ENCODE results near the gene TGFBRAP1. TPM values are rescaled to one million over a fixed set of nuclear protein-coding genes. Genes with fewer than 3 reads are reported as not detected.

TGFBRAP1 gene
- polyA plus RNA-seq, 1 experiment = 7.9 TPM

DNA sequence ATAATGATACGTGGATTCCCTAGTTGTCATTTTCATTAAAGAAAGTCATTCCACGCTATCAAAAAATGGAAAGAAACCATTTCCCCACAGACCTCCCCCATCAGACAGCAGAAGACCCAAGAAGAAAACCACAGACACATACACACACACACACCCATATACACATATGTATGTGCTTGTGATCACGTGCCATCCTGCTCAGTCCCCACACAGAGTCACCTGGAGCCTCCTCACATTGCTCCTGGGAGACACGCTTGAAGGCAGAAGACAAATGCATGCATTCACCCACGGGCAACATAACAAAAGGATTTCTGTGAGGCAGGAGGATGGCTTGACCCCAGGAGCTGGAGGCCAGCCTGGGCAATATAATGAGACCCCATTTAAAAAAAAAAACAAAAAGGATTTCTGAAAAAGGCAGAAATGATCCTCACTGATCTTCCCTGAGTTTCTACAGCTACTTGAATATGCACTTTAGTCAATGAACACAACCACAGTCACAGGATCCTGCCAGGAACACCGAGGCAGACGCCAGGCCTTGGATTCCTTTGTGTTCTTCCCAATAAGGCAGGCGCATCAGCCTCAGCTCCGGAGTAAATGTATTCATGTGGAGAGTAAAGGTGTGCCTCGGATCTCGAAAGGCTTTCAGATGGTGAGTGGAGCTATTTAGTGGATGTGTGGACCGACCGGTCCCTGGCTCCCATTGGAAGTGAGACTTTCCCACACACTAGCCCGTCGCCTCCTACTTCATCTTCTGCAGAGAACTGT is 21.0 kb downstream of the TGFBRAP1 start:
- ChIA-PET CTCF (interaction anchor here (1.1 to 1.5 kb wide), 2 partner anchors 10 to 14 kb away, joined by 3 read pairs; no protein-coding TSS in a partner anchor), POLR2A (no interaction called here)
- TF ChIP-seq, protein P1, sequence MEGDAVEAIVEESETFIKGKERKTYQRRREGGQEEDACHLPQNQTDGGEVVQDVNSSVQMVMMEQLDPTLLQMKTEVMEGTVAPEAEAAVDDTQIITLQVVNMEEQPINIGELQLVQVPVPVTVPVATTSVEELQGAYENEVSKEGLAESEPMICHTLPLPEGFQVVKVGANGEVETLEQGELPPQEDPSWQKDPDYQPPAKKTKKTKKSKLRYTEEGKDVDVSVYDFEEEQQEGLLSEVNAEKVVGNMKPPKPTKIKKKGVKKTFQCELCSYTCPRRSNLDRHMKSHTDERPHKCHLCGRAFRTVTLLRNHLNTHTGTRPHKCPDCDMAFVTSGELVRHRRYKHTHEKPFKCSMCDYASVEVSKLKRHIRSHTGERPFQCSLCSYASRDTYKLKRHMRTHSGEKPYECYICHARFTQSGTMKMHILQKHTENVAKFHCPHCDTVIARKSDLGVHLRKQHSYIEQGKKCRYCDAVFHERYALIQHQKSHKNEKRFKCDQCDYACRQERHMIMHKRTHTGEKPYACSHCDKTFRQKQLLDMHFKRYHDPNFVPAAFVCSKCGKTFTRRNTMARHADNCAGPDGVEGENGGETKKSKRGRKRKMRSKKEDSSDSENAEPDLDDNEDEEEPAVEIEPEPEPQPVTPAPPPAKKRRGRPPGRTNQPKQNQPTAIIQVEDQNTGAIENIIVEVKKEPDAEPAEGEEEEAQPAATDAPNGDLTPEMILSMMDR (IDR thresholded peaks at IDR 0.05; ENCODE audit: low read depth, low read length) = no peak
- no peak overlapping the region for H3K27ac ChIP-seq (ENCODE audit: low read depth, low read length)
- H3K4me3 ChIP-seq (ENCODE audit: low read depth, low read length) = no peak overlapping the region
- H3K9me3 ChIP-seq (ENCODE audit: control insufficient read depth, insufficient read depth, low read length) = no peaks in the 10 kb centered on the region; the same call in 1 of the 2 replicates
- no peaks in the 10 kb centered on the region for H3K27me3 ChIP-seq (ENCODE audit: control insufficient read depth, insufficient read depth, low read length)
- DNase-seq (ENCODE audit: low read depth, low spot score) = no peak

DNA sequence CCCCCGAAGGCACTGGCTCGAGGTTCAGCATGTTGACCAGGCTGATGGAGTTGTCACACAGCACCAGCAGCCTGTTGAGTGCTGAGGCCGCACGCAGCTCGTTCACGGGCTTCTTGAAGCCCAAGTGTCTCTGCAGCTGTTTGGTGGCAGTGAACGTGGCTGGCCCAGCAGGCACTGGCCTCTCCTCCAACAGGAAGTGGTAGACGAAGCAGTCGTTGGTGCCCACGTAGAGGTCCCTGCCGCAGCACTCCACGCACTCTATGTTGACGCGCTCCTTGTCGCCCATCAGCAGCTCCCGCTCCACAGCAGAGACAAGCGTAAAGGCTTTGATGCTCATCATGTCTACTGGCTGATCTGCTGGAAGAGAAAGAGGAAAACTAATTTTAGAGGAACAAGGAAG is 21.6 kb downstream of the TGFBRAP1 start:
- DNase-seq (ENCODE audit: low read depth, low spot score) = no peak
- CTCF ChIA-PET = interaction anchor here (1.5 kb wide), 1 partner anchor 9 kb away, joined by 3 read pairs; no protein-coding TSS in a partner anchor
- POLR2A ChIA-PET = no interaction called here
- Histone ChIP-seq H3K9me3 (ENCODE audit: control insufficient read depth, insufficient read depth, low read length) (no peaks in the 10 kb centered on the region; the same call in 1 of the 2 replicates), H3K4me3 (ENCODE audit: low read depth, low read length) (no peak overlapping the region), H3K27me3 (ENCODE audit: control insufficient read depth, insufficient read depth, low read length) (no peaks in the 10 kb centered on the region), H3K27ac (ENCODE audit: low read depth, low read length) (no peak overlapping the region)
- TF ChIP-seq, protein P1 (IDR thresholded peaks at IDR 0.05; ENCODE audit: low read depth, low read length) = no peak

DNA sequence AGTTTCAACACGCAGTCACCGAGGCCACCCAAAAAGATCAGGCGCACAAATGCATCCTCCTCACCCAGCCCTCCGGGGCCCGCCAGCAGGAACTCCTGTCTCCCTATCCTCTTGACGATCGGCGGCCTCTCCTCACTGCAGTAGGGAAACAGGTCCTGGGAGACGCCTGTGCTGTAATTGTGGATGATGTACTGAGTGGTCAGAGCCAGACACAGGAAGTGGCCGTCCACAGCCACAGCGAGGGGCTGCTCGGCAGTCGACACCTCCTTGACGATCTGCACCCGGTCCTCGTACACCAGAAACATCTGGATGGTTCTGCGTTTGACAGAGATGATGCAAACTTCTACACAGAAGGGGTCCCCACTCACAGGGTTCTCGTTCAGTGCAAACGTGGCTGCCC is 22.0 kb downstream of the TGFBRAP1 start:
- Histone ChIP-seq H3K9me3 (ENCODE audit: control insufficient read depth, insufficient read depth, low read length) (no peaks in the 10 kb centered on the region; the same call in 1 of the 2 replicates), H3K27ac (ENCODE audit: low read depth, low read length) (no peak overlapping the region), H3K4me3 (ENCODE audit: low read depth, low read length) (no peak overlapping the region), H3K27me3 (ENCODE audit: control insufficient read depth, insufficient read depth, low read length) (no peaks in the 10 kb centered on the region)
- ChIA-PET CTCF (interaction anchor here (1.4 to 1.5 kb wide), 2 partner anchors 9 to 13 kb away, joined by 3 to 6 read pairs; no protein-coding TSS in a partner anchor), POLR2A (no interaction called here)
- no peak for DNase-seq (ENCODE audit: low read depth, low spot score)
- TF ChIP-seq, protein P1 (IDR thresholded peaks at IDR 0.05; ENCODE audit: low read depth, low read length) = no peak

DNA sequence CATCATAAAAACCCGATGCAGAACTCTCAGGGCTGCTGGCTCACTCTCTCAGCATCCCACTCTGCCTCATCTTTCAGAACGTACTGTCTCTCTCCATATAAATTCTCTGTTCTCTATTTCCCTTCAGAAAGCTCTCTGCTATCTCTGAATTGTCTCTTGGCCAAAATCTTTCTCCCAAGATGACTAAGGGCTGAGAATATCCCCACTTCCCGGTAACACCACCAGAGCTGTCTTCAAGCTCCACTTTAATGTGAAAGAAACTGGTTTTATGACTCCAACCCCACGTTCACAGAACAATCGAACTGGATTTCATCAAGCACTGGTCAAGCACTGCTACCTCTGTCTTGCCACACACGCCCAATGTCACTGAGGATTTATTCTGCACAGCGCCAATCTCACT is 22.4 kb downstream of the TGFBRAP1 start:
- Histone ChIP-seq H3K27ac (ENCODE audit: low read depth, low read length) (no peak overlapping the region), H3K27me3 (ENCODE audit: control insufficient read depth, insufficient read depth, low read length) (no peaks in the 10 kb centered on the region), H3K9me3 (ENCODE audit: control insufficient read depth, insufficient read depth, low read length) (no peaks in the 10 kb centered on the region; the same call in 1 of the 2 replicates), H3K4me3 (ENCODE audit: low read depth, low read length) (no peak overlapping the region)
- ChIA-PET CTCF (interaction anchor here (0.8 to 1.4 kb wide), 2 partner anchors 13 to 19 kb away, joined by 3 to 6 read pairs; no protein-coding TSS in a partner anchor), POLR2A (no interaction called here)
- TF ChIP-seq, protein P1 (IDR thresholded peaks at IDR 0.05; ENCODE audit: low read depth, low read length) = no peak
- DNase-seq (ENCODE audit: low read depth, low spot score) = no peak

DNA sequence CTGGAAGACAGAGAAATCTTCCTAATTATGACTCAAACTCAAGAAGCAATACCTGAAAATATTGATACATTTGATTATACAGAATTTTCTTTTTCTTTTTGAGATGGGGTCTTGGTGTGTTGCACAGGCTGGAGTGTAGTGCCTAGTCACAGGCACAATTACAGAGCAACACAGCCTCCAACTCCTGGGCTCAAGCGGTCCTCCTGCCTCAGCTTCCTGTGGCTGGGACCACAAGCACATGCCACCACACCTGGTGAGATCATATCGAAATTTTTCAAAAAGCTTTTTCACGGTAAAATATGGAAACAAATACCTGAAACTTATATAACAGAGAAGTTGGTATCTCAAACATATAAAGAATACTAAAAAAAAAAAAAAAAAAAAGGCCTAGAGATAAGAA is 27.9 kb downstream of the TGFBRAP1 start:
- H3K4me3 ChIP-seq (ENCODE audit: low read depth, low read length) = no peak overlapping the region
- no peak overlapping the region for H3K27ac ChIP-seq (ENCODE audit: low read depth, low read length)
- H3K9me3 ChIP-seq (ENCODE audit: control insufficient read depth, insufficient read depth, low read length) = no peaks in the 10 kb centered on the region
- no peaks in the 10 kb centered on the region for H3K27me3 ChIP-seq (ENCODE audit: control insufficient read depth, insufficient read depth, low read length)
- ChIA-PET POLR2A (no interaction called here), CTCF (interaction anchor here (0.7 to 1.5 kb wide), 2 partner anchors 14 to 64 kb away, joined by 6 to 13 read pairs; no protein-coding TSS in a partner anchor)
- no peak for DNase-seq (ENCODE audit: low read depth, low spot score)
- TF ChIP-seq, protein P1 (IDR thresholded peaks at IDR 0.05; ENCODE audit: low read depth, low read length) = no peak

Data from AG04450 (cell line).